Duodenal mucosa (tissue), 2 donors: ENCODE results near the gene SLC43A2.
"Not testable (repeated sequence)": the region's sequence is repeated elsewhere in the genome, so short reads cannot be mapped to it uniquely, and the experiment has no call there.

Experiments used
- H3K27ac ChIP-seq: one replicate; pipeline ENCODE4 v1.7.0; 2013; ENCODE audit warnings: low read depth, low read length
- H3K27me3 ChIP-seq, 2 donors: one replicate each; pipeline ENCODE4 v1.7.0; 2013; ENCODE audit warnings: low read length in 2 of 2, control low read depth in 1 of 2; ENCODE audit not compliant: insufficient read depth in 2 of 2, control insufficient read depth in 1 of 2
- H3K36me3 ChIP-seq, 2 donors: one replicate each; pipeline ENCODE4 v1.7.0; 2013; ENCODE audit warnings: low read length in 2 of 2, control low read depth in 1 of 2; ENCODE audit not compliant: insufficient read depth in 2 of 2, control insufficient read depth in 1 of 2
- H3K4me1 ChIP-seq, 2 donors: one replicate each; pipeline ENCODE4 v1.7.0; 2013; ENCODE audit warnings: low read length in 2 of 2, control low read depth in 1 of 2; ENCODE audit not compliant: insufficient read depth in 2 of 2, control insufficient read depth in 1 of 2
- H3K4me3 ChIP-seq, 2 donors: one replicate each; pipeline ENCODE4 v1.7.0; 2013; ENCODE audit warnings: low read length in 2 of 2, low read depth in 1 of 2
- H3K9ac ChIP-seq, 2 donors: one replicate each; pipeline ENCODE4 v1.7.0; 2013; ENCODE audit warnings: low read length in 2 of 2, low read depth in 1 of 2
- H3K9me3 ChIP-seq, 2 donors: one replicate each; pipeline ENCODE4 v1.7.0; 2013; ENCODE audit warnings: low read length in 2 of 2, control low read depth in 1 of 2; ENCODE audit not compliant: control insufficient read depth in 1 of 2

Gene SLC43A2

GRCh38 chr17:1539811-1540210, 88.8 kb downstream of the SLC43A2 start:
- Histone ChIP-seq H3K27me3 (no peaks in the 10 kb centered on the region), H3K9me3 (no peaks in the 10 kb centered on the region), H3K36me3 (peaks cover 49 to 69% of the 10 kb centered on the region in 2 donors)

GRCh38 chr17:1535737-1536136, 92.9 kb downstream of the SLC43A2 start:
- Histone ChIP-seq H3K4me3 (no peak overlapping the region), H3K9ac (no peak overlapping the region), H3K36me3 (peaks cover 50 to 80% of the 10 kb centered on the region in 2 donors), H3K4me1 (peaks cover 0 to 3% of the 10 kb centered on the region in 2 donors), H3K9me3 (no peaks in the 10 kb centered on the region), H3K27ac (no peak overlapping the region), H3K27me3 (no peaks in the 10 kb centered on the region)

More at GRCh38 chr17:1539811-1540210, 88.8 kb downstream of the SLC43A2 start:
- no peak overlapping the region for H3K27ac ChIP-seq
- no peak overlapping the region for H3K4me3 ChIP-seq
- H3K4me1 ChIP-seq: no peaks in the 10 kb centered on the region
- no peak overlapping the region for H3K9ac ChIP-seq

- Histone ChIP-seq H3K9me3 (no peaks in the 10 kb centered on the region), H3K9ac (no peak overlapping the region), H3K36me3 (peaks cover 47 to 70% of the 10 kb centered on the region in 2 donors), H3K27ac (no peak overlapping the region), H3K4me1 (peaks cover 0 to 3% of the 10 kb centered on the region in 2 donors), H3K27me3 (no peaks in the 10 kb centered on the region), H3K4me3 (no peak overlapping the region)
These were observed 94.8 kb downstream of the SLC43A2 start for GRCh38 chr17:1533661-1534325.

GRCh38 chr17:1532836-1533602, 95.6 kb downstream of the SLC43A2 start:
- H3K4me3 ChIP-seq: no peak overlapping the region
- H3K27ac ChIP-seq: no peak overlapping the region
- H3K27me3 ChIP-seq: no peaks in the 10 kb centered on the region
- peaks cover 0 to 3% of the 10 kb centered on the region in 2 donors for H3K4me1 ChIP-seq
- no peak overlapping the region for H3K9ac ChIP-seq
- H3K9me3 ChIP-seq: no peaks in the 10 kb centered on the region
- H3K36me3 ChIP-seq: peaks cover 40 to 69% of the 10 kb centered on the region in 2 donors

GRCh38 chr17:1529863-1530262, 98.8 kb downstream of the SLC43A2 start:
- H3K27me3 ChIP-seq: no peaks in the 10 kb centered on the region
- H3K4me1 ChIP-seq: peaks cover 0 to 3% of the 10 kb centered on the region in 2 donors
- no peak overlapping the region for H3K27ac ChIP-seq
- peaks cover 32 to 58% of the 10 kb centered on the region in 2 donors for H3K36me3 ChIP-seq
- H3K9ac ChIP-seq: no peak overlapping the region
- H3K4me3 ChIP-seq: no peak overlapping the region
- no peaks in the 10 kb centered on the region for H3K9me3 ChIP-seq

- not testable (repeated sequence) for H3K9ac ChIP-seq, H3K4me3 ChIP-seq, H3K27ac ChIP-seq, H3K4me1 ChIP-seq, H3K27me3 ChIP-seq, H3K9me3 ChIP-seq
- H3K36me3 ChIP-seq: peaks cover 18 to 39% of the 10 kb centered on the region in 2 donors
These were observed 101.8 kb downstream of the SLC43A2 start for GRCh38 chr17:1526876-1527275.

- Histone ChIP-seq H3K27ac (no peak overlapping the region), H3K4me1 (peaks cover 0 to 2% of the 10 kb centered on the region in 2 donors), H3K4me3 (no peak overlapping the region), H3K36me3 (peaks cover 15 to 38% of the 10 kb centered on the region in 2 donors), H3K9ac (no peak overlapping the region), H3K9me3 (no peaks in the 10 kb centered on the region), H3K27me3 (no peaks in the 10 kb centered on the region)
These were observed 106.0 kb downstream of the SLC43A2 start for GRCh38 chr17:1522626-1523025.

GRCh38 chr17:1521086-1521640, 107.5 kb downstream of the SLC43A2 start:
- H3K27me3 ChIP-seq: no peaks in the 10 kb centered on the region
- H3K9ac ChIP-seq: no peak overlapping the region
- no peak overlapping the region for H3K4me3 ChIP-seq
- no peak overlapping the region for H3K27ac ChIP-seq
- H3K9me3 ChIP-seq: no peaks in the 10 kb centered on the region
- H3K4me1 ChIP-seq: peaks cover 0 to 5% of the 10 kb centered on the region in 2 donors
- H3K36me3 ChIP-seq: peaks cover 15 to 38% of the 10 kb centered on the region in 2 donors

- Histone ChIP-seq H3K9ac (no peak overlapping the region), H3K9me3 (no peaks in the 10 kb centered on the region), H3K27ac (no peak overlapping the region), H3K27me3 (no peaks in the 10 kb centered on the region), H3K4me3 (no peak overlapping the region), H3K36me3 (peaks cover 15 to 32% of the 10 kb centered on the region in 2 donors), H3K4me1 (peaks cover 8 to 17% of the 10 kb centered on the region in 2 donors)
These were observed 109.0 kb downstream of the SLC43A2 start for GRCh38 chr17:1519678-1520077.
